Thoracic aorta (tissue), 2 donors: ENCODE results near the gene SYNJ1. TPM values are rescaled to one million over a fixed set of nuclear protein-coding genes. Genes with fewer than 3 reads are reported as not detected.

Source experiments
- ATAC-seq: fragments of 150-250 bp; one replicate; pipeline ENCODE4 v1.8.0; 2017; ENCODE audit warnings: low read depth; ENCODE audit not compliant: insufficient number of reproducible peaks, low FRiP score
- DNase-seq: peaks from one replicate; pipeline ENCODE4 v3.0.0-alpha.2; 2020; ENCODE audit warnings: low spot score
- H3K27ac ChIP-seq, 2 donors: fragments of 200-600 bp; sonication (generic); 1 replicate in 1 of 2; 2 replicates in 1 of 2; pipeline ENCODE4 v1.5.1; 2016; ENCODE audit warnings: mild to moderate bottlenecking in 2 of 2, moderate library complexity in 2 of 2
- H3K27me3 ChIP-seq: fragments of 200-600 bp; sonication (generic); replicated peaks from 2 replicates; pipeline ENCODE4 v1.6.0; 2016; ENCODE audit warnings: mild to moderate bottlenecking; ENCODE audit not compliant: insufficient read depth
- H3K36me3 ChIP-seq: fragments of 200-600 bp; sonication (generic); one replicate; pipeline ENCODE4 v1.5.1; 2016
- H3K4me1 ChIP-seq, 2 donors: fragments of 200-600 bp; sonication (generic); 1 replicate in 1 of 2; 2 replicates in 1 of 2; pipeline versions ENCODE4 v1.5.1 to v1.6.0; 2016; ENCODE audit warnings: low read depth in 2 of 2, mild to moderate bottlenecking in 1 of 2; ENCODE audit not compliant: control insufficient read depth in 1 of 2
- H3K4me3 ChIP-seq: fragments of 200-600 bp; sonication (generic); 2 replicates; pipeline ENCODE4 v1.5.1; 2016; ENCODE audit warnings: mild to moderate bottlenecking
- H3K9me3 ChIP-seq: fragments of 200-600 bp; sonication (generic); 2 replicates; pipeline ENCODE4 v1.5.1; 2016
- total RNA-seq, 2 donors: library from RNA; depleted of rRNA; stranded (reverse); fragments of >200 nt; gene quantifications; one replicate each; pipeline versions ENCODE4 v1.1.0 to v1.2.3, GENCODE V29; 2016
- TF ChIP-seq, protein P1 (sequence below): fragments of 200-600 bp; sonication (generic); IDR thresholded peaks from one replicate; pipeline ENCODE4 v1.5.1; 2019; ENCODE audit warnings: antibody characterized with exemption

SYNJ1 gene
- total RNA-seq, 2 donors from 2014 or later: 10.6 to 19.4 TPM

DNA sequence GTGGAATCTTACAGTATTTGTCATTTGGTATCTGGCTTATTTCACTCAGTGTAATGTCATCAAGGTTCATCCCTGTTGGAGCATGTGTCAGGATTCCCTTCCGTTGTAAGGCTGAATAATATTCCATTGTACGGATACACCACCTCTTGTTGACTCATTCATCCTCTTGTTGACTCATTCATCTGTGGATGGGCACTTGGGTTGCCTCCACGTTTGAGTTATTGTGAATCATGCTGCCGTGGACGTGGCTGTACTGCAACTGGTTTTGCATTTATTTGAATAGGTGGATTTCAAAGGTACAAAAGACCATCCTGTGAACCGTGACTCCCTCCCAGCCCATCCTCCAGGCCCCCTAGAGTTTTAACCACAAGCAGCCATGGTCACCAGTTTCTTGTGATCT lies 130.6 kb downstream of the SYNJ1 start:
- no peak for DNase-seq
- Histone ChIP-seq H3K27ac (no peak overlapping the region), H3K4me3 (no peak overlapping the region), H3K9me3 (no peaks in the 10 kb centered on the region), H3K36me3 (peaks cover 12% of the 10 kb centered on the region), H3K27me3 (no peaks in the 10 kb centered on the region), H3K4me1 (no peaks in the 10 kb centered on the region)
- no peak for ATAC-seq
- TF ChIP-seq, protein P1, sequence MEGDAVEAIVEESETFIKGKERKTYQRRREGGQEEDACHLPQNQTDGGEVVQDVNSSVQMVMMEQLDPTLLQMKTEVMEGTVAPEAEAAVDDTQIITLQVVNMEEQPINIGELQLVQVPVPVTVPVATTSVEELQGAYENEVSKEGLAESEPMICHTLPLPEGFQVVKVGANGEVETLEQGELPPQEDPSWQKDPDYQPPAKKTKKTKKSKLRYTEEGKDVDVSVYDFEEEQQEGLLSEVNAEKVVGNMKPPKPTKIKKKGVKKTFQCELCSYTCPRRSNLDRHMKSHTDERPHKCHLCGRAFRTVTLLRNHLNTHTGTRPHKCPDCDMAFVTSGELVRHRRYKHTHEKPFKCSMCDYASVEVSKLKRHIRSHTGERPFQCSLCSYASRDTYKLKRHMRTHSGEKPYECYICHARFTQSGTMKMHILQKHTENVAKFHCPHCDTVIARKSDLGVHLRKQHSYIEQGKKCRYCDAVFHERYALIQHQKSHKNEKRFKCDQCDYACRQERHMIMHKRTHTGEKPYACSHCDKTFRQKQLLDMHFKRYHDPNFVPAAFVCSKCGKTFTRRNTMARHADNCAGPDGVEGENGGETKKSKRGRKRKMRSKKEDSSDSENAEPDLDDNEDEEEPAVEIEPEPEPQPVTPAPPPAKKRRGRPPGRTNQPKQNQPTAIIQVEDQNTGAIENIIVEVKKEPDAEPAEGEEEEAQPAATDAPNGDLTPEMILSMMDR: no peak

DNA sequence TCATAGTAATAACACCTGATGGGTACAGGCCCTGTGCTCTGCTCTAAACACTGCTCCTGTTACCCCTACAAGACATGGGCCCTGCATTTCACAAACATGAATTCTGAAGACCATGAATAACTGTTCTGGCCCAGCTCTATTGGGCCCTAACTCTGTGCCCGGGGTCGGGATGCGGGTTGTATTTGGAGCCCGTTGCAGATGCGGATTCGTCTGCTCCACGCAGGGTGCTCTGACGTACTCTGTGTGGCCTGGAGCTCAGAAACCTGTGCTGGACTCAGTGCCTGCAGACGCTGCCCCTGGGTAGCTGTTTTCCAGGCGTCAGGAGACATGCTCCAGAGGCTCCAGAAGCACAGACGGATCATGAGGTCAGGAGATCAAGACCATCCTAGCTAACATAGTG lies 132.4 kb downstream of the SYNJ1 start:
- H3K27ac ChIP-seq: no peak overlapping the region
- no peaks in the 10 kb centered on the region for H3K4me1 ChIP-seq
- no peaks in the 10 kb centered on the region for H3K27me3 ChIP-seq
- H3K9me3 ChIP-seq: no peaks in the 10 kb centered on the region
- TF ChIP-seq, protein P1: no peak
- DNase-seq (no peak), ATAC-seq (no peak)
- H3K36me3 ChIP-seq: peaks cover 7% of the 10 kb centered on the region
- no peak overlapping the region for H3K4me3 ChIP-seq

DNA sequence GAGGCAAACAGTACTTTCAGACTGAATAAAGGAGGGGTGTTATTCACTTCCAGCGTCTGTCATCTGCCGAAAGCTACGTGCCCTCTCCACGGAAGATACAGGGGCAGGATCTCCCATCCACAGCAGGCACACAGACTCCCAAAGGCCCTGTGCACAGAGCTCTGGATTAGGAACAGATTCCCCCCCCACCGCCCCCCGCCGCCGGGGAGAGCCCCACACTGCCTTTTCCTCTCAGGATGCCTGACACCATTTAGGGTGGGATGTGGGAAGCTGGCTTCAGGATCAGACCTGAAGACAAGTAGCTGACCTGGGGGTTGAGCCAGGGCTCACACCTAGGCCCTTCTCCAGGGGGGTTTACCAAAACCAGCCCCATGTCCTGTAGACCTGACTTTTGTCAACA lies 134.1 kb downstream of the SYNJ1 start:
- H3K36me3 ChIP-seq: no peaks in the 10 kb centered on the region
- H3K4me1 ChIP-seq: no peaks in the 10 kb centered on the region
- no peaks in the 10 kb centered on the region for H3K9me3 ChIP-seq
- H3K27ac ChIP-seq: no peak overlapping the region
- H3K27me3 ChIP-seq: no peaks in the 10 kb centered on the region
- TF ChIP-seq, protein P1: no peak
- DNase-seq (no peak), ATAC-seq (no peak)
- no peak overlapping the region for H3K4me3 ChIP-seq

DNA sequence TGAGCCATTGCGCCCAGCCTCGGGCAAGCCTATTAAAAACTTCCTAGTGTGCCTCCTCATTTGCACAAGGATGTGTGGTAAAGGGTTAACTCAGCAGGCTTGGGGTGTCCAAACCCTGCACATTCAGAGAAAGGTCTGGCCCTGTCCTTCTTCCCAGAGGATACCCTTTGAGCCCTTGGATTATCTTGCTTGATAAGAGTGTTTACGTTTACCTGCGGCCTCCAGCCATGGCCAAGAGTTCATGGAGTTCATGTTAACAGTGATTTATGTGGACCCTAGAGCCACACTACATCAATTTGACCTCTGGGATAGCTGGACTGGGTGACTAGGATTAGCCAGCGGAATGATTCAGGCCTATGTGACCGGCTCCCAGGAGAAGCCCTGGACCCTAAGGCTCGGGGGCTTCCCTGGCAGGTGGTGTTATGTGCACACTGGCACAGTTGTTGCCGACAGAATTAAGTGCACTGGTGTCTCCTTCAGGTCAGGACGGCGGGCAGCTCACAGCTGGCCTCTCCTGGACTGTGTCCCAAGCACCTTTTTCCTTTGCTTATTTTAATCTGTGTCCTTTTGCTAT lies 134.8 kb downstream of the SYNJ1 start:
- Histone ChIP-seq H3K36me3 (no peaks in the 10 kb centered on the region), H3K27me3 (no peaks in the 10 kb centered on the region), H3K27ac (no peak overlapping the region), H3K4me1 (no peaks in the 10 kb centered on the region), H3K9me3 (no peaks in the 10 kb centered on the region), H3K4me3 (no peak overlapping the region)
- TF ChIP-seq, protein P1: no peak
- ATAC-seq (no peak), DNase-seq (no peak)

DNA sequence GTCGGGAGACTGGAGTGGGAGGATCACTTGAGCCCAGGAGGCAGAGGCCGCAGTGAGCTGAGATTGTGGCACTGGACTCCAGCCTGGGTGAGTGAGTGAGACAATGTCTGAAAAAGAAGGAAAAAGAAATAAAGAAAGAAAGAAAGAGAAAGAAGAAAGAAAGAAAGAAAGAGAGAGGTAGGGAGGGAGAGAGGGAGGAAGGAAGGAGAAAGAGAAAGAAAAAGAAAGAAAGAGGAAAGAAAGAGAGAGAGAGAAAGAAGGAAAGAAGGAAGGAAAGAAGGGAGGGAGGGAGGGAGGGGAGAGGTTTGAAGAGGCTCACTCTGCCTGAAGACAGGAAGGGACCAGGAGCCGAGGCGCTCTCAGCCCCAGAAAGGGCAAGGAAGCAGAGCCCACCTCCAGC lies 137.7 kb downstream of the SYNJ1 start:
- Histone ChIP-seq H3K4me3 (no peak overlapping the region), H3K4me1 (no peaks in the 10 kb centered on the region), H3K36me3 (no peaks in the 10 kb centered on the region), H3K9me3 (no peaks in the 10 kb centered on the region), H3K27ac (no peak overlapping the region), H3K27me3 (no peaks in the 10 kb centered on the region)
- ATAC-seq (no peak), DNase-seq (no peak)
- TF ChIP-seq, protein P1: no peak
